ENCODE data around the gene HDLBP.
A peak's percentile ranks its signal among the peaks of the same experiment; 100 is the strongest.

HDLBP gene, protein sequence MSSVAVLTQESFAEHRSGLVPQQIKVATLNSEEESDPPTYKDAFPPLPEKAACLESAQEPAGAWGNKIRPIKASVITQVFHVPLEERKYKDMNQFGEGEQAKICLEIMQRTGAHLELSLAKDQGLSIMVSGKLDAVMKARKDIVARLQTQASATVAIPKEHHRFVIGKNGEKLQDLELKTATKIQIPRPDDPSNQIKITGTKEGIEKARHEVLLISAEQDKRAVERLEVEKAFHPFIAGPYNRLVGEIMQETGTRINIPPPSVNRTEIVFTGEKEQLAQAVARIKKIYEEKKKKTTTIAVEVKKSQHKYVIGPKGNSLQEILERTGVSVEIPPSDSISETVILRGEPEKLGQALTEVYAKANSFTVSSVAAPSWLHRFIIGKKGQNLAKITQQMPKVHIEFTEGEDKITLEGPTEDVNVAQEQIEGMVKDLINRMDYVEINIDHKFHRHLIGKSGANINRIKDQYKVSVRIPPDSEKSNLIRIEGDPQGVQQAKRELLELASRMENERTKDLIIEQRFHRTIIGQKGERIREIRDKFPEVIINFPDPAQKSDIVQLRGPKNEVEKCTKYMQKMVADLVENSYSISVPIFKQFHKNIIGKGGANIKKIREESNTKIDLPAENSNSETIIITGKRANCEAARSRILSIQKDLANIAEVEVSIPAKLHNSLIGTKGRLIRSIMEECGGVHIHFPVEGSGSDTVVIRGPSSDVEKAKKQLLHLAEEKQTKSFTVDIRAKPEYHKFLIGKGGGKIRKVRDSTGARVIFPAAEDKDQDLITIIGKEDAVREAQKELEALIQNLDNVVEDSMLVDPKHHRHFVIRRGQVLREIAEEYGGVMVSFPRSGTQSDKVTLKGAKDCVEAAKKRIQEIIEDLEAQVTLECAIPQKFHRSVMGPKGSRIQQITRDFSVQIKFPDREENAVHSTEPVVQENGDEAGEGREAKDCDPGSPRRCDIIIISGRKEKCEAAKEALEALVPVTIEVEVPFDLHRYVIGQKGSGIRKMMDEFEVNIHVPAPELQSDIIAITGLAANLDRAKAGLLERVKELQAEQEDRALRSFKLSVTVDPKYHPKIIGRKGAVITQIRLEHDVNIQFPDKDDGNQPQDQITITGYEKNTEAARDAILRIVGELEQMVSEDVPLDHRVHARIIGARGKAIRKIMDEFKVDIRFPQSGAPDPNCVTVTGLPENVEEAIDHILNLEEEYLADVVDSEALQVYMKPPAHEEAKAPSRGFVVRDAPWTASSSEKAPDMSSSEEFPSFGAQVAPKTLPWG (N-terminal part only)

DNA sequence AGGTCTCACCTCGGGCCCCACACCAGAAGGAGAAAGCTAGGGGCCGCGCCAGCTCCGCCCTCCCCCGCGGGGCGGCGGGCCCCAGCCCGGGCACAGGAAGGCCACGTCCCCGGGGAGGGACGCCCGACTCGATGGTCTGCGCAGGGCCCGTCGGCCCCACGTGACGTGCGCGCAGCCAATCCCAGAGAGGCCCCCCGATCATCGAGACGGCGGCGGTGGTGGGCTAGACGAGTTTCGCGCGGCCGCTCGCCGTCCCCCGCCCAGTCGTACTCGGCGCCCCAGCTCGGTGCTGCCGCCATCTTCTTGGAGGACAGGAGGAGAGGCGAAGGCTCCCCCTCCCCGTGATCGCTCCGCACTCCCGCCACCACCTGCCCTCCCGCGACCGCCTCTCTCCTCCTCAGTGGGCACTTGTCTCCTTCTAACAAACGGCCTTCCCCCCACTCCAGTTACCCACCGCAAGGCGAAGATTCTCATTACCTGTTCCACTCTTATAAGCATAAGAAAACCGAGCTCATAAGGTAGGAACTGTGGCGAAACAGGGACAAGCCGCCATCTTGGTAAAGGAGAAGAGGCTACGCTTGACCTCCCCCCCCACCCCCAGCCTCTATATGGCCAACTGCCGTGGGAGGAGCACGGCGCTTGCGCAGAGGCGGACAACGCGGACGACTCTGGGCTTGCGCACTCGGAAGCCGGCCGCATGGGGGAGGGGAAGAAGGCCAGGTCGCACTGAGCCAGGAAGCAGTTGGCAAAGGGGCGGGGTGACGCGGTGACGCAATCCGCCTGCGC is at the start of gene HDLBP:
Gene HDLBP (minus strand): TSS at position 580 of the 786 bp plus-strand sequence. CDS start 48,803 bp downstream, outside the sequence.
- peak within 1 kb of the TSS; percentile 70 for H3K4me3 ChIP-seq (ENCODE audit: low read depth, low read length)
- TF ChIP-seq, protein P1, sequence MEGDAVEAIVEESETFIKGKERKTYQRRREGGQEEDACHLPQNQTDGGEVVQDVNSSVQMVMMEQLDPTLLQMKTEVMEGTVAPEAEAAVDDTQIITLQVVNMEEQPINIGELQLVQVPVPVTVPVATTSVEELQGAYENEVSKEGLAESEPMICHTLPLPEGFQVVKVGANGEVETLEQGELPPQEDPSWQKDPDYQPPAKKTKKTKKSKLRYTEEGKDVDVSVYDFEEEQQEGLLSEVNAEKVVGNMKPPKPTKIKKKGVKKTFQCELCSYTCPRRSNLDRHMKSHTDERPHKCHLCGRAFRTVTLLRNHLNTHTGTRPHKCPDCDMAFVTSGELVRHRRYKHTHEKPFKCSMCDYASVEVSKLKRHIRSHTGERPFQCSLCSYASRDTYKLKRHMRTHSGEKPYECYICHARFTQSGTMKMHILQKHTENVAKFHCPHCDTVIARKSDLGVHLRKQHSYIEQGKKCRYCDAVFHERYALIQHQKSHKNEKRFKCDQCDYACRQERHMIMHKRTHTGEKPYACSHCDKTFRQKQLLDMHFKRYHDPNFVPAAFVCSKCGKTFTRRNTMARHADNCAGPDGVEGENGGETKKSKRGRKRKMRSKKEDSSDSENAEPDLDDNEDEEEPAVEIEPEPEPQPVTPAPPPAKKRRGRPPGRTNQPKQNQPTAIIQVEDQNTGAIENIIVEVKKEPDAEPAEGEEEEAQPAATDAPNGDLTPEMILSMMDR (IDR thresholded peaks at IDR 0.05; ENCODE audit: borderline replicate concordance, insufficient read depth, low read depth, low read length) = peak; percentile 48

DNA sequence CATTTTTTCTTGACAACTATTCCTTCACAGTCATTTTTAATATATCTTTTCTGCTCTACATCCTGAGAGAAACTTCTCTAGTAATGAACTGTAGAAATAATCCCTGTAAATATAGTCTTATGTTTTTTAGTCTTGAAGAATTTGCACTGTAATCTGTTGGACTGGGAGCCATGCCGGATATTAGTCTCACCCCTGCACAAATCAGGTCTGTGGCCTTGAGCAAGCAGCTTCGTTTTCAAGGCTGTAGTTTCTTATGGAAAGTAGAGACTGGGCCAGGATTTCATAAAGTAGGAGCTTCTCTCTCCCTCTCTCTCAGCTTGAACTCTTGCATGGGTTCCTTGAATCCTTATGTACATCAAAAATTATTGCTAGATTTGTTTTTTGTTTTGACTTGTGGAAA is 49.3 kb upstream of the HDLBP start:
- TF ChIP-seq, protein P1 (IDR thresholded peaks at IDR 0.05; ENCODE audit: borderline replicate concordance, insufficient read depth, low read depth, low read length) = no peak
- no peak overlapping the region for H3K4me3 ChIP-seq (ENCODE audit: low read depth, low read length)

DNA sequence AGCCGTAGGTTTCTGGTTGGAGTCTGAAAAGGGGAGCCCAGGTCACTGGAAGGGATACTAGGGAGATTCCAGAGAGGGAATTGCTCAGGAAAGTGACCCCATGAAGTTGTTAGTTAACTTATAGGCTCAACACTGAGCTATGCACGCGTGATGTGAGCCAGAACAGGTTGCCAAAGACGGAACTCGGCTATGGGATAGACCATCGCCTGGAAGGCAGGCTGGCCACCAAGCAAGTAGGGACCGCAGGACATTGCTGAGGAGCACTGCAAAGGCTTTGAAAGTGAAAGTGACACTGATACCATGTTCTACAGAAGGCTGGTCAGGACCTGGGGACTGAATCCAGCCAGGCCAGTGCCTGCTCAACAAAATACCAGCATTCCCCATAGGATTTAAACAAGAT is 48.0 kb upstream of the HDLBP start:
- no peak overlapping the region for H3K4me3 ChIP-seq (ENCODE audit: low read depth, low read length)
- TF ChIP-seq, protein P1 (IDR thresholded peaks at IDR 0.05; ENCODE audit: borderline replicate concordance, insufficient read depth, low read depth, low read length) = no peak

DNA sequence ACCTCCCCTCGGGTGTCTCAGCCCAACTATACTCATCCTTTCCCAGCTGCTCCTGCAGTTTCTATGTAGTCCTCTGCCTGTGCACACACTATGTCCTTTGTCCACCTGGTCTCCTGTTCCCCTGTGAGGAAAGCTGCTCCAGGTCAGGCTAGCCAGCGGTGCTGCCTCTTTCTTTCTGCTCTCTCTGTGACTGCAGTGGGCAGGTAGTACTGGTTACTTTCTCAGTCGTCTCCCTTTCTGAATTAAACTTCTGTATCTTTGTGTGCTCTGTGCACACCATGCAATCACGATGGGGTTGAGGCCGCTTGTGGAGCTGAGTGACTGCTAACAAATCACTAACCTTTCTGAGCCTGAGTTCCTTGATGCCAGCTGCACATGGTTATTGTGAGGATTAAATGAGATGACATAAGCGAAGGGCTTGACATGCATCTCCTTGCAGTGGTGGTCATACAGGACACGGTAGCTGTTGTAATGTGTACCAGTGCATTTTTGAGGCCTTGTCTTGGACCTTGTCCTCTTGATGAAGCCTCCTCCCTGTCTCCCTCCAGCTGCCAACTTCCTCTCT is 44.1 kb upstream of the HDLBP start:
- TF ChIP-seq, protein P1 (IDR thresholded peaks at IDR 0.05; ENCODE audit: borderline replicate concordance, insufficient read depth, low read depth, low read length) = no peak

DNA sequence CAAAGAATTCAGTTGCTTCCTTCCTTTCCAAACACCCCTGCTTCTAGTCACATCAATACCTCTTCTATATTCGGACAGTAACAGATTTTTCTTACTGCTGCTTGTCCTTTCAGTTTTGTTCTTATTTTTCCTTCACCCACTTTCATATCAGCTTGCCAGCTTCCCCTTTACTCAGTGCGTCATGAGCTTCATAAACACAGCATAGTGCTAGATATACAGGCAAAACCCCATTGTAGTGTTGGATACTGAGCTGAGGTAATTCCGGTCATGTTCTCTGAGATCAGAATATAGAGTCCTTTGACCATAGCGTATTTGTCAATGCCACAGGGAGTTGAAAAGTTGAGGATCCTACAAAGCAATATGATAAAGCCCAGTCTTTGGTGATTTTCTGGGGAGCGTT is 43.0 kb upstream of the HDLBP start:
- H3K4me3 ChIP-seq (ENCODE audit: low read depth, low read length) = peak overlapping the region; percentile 23
- TF ChIP-seq, protein P1 (IDR thresholded peaks at IDR 0.05; ENCODE audit: borderline replicate concordance, insufficient read depth, low read depth, low read length) = no peak

More for the DNA sequence above, 44.1 kb upstream of the HDLBP start:
- H3K4me3 ChIP-seq (ENCODE audit: low read depth, low read length) = no peak overlapping the region

DNA sequence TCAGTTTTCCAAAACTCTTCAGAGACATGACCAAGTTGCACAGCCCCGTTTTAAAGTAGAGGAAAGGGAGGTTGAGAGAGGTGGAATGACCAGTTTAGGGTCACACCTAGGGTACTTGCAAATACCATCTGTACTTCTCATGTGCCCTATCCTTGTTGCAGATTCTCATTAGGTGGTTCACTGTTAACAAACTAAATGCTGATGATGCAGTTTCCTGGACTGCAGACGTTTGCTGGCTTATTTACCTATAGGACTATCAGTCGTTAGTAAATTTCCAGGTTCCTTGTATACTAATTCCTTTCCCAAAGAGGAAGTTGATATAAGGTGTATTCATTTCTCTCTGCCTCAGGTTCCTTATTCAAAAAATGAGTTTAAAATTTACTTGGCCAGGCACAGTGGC is 42.1 kb upstream of the HDLBP start:
- peak overlapping the region; percentile 80 for H3K4me3 ChIP-seq (ENCODE audit: low read depth, low read length)

More for the DNA sequence above, 42.1 kb upstream of the HDLBP start:
- TF ChIP-seq, protein P1 (IDR thresholded peaks at IDR 0.05; ENCODE audit: borderline replicate concordance, insufficient read depth, low read depth, low read length) = no peak
